Measurements from ENCODE around the gene STON2. TPM values are rescaled to one million over a fixed set of nuclear protein-coding genes. Genes with fewer than 3 reads are reported as not detected.
A peak's percentile ranks its signal among the peaks of the same experiment; 100 is the strongest.
"Not testable (repeated sequence)": the region's sequence is repeated elsewhere in the genome, so short reads cannot be mapped to it uniquely, and the experiment has no call there.

The STON2 gene
- total and polyA plus RNA-seq, 4 donors = 3.1 to 27.6 (median 15.2) TPM

- Histone ChIP-seq H3K4me1 (ENCODE audit: control insufficient read depth in 5 of 5, insufficient read depth in 5 of 5, low read length in 5 of 5) (no peaks in the 10 kb centered on the region), H3K9ac (ENCODE audit: insufficient read depth in 1 of 2, low read length in 2 of 2) (no peak overlapping the region), H3K9me3 (ENCODE audit: control insufficient read depth in 4 of 4, insufficient read depth in 3 of 4, low read length in 3 of 4) (no peaks in the 10 kb centered on the region), H3K36me3 (ENCODE audit: control insufficient read depth in 4 of 4, insufficient read depth in 4 of 4, low read length in 4 of 4) (no peaks in the 10 kb centered on the region), H3K27ac (ENCODE audit: low read depth in 1 of 2, low read length in 1 of 2) (no peak overlapping the region), H3K27me3 (ENCODE audit: control insufficient read depth in 3 of 3, insufficient read depth in 3 of 3, low read length in 2 of 3) (no peaks in the 10 kb centered on the region), H3K4me3 (no peak overlapping the region)
- WGBS, 2 donors = 90% methylated on average over 1 of the region's 1 CpG
- TF ChIP-seq, protein P1, sequence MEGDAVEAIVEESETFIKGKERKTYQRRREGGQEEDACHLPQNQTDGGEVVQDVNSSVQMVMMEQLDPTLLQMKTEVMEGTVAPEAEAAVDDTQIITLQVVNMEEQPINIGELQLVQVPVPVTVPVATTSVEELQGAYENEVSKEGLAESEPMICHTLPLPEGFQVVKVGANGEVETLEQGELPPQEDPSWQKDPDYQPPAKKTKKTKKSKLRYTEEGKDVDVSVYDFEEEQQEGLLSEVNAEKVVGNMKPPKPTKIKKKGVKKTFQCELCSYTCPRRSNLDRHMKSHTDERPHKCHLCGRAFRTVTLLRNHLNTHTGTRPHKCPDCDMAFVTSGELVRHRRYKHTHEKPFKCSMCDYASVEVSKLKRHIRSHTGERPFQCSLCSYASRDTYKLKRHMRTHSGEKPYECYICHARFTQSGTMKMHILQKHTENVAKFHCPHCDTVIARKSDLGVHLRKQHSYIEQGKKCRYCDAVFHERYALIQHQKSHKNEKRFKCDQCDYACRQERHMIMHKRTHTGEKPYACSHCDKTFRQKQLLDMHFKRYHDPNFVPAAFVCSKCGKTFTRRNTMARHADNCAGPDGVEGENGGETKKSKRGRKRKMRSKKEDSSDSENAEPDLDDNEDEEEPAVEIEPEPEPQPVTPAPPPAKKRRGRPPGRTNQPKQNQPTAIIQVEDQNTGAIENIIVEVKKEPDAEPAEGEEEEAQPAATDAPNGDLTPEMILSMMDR (IDR thresholded peaks at IDR 0.05; ENCODE audit: control extremely low read depth, extremely low read depth) = no peak
- ATAC-seq (ENCODE audit: insufficient read depth, low FRiP score) (no peak), DNase-seq (no peak)
Measured at GRCh38 chr14:81385419-81385818, 14.7 kb downstream of the STON2 start.

DNA sequence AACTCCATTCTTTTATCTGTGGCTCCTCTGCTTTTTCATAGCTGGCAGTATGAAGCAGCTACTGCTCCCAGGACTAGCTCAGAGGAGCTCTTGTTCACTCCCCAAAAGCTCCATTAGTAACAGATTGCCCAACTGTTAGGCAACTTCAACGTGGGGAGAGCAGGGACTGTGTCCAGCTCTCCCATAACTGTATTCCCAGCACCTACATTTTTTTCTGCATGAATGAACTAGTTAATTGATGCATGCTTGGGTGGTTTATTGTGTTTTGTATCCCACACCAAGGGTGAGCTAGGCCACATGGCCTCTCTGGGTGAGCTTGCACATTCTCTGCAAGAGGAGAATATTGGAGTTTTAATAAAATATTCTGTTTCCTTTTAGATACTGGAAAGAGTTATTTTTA is 15.2 kb downstream of the STON2 start:
- H3K9ac ChIP-seq (ENCODE audit: insufficient read depth in 1 of 2, low read length in 2 of 2) = no peak overlapping the region
- H3K27ac ChIP-seq (ENCODE audit: low read depth in 1 of 2, low read length in 1 of 2) = no peak overlapping the region
- H3K4me3 ChIP-seq = no peak overlapping the region
- TF ChIP-seq, protein P1 (IDR thresholded peaks at IDR 0.05; ENCODE audit: control extremely low read depth, extremely low read depth) = no peak
- no peaks in the 10 kb centered on the region for H3K9me3 ChIP-seq (ENCODE audit: control insufficient read depth in 4 of 4, insufficient read depth in 3 of 4, low read length in 3 of 4)
- H3K27me3 ChIP-seq (ENCODE audit: control insufficient read depth in 3 of 3, insufficient read depth in 3 of 3, low read length in 2 of 3) = no peaks in the 10 kb centered on the region
- 29 to 31% methylated on average over 1 of the region's 1 CpG for WGBS, 2 donors
- H3K36me3 ChIP-seq (ENCODE audit: control insufficient read depth in 4 of 4, insufficient read depth in 4 of 4, low read length in 4 of 4) = no peaks in the 10 kb centered on the region
- ATAC-seq (ENCODE audit: insufficient read depth, low FRiP score) (peak; percentile 58), DNase-seq (no peak)
- H3K4me1 ChIP-seq (ENCODE audit: control insufficient read depth in 5 of 5, insufficient read depth in 5 of 5, low read length in 5 of 5) = no peaks in the 10 kb centered on the region

- WGBS, 2 donors = 84 to 85% methylated on average over 8 of the region's 8 CpGs
- no peak overlapping the region for H3K9ac ChIP-seq (ENCODE audit: insufficient read depth in 1 of 2, low read length in 2 of 2)
- ATAC-seq (ENCODE audit: insufficient read depth, low FRiP score) (no peak), DNase-seq (no peak)
- TF ChIP-seq, protein P1 (IDR thresholded peaks at IDR 0.05; ENCODE audit: control extremely low read depth, extremely low read depth) = no peak
- H3K36me3 ChIP-seq (ENCODE audit: control insufficient read depth in 4 of 4, insufficient read depth in 4 of 4, low read length in 4 of 4) = no peaks in the 10 kb centered on the region
- H3K27ac ChIP-seq (ENCODE audit: low read depth in 1 of 2, low read length in 1 of 2) = no peak overlapping the region
- no peaks in the 10 kb centered on the region for H3K4me1 ChIP-seq (ENCODE audit: control insufficient read depth in 5 of 5, insufficient read depth in 5 of 5, low read length in 5 of 5)
- no peaks in the 10 kb centered on the region for H3K9me3 ChIP-seq (ENCODE audit: control insufficient read depth in 4 of 4, insufficient read depth in 3 of 4, low read length in 3 of 4)
- H3K4me3 ChIP-seq = no peak overlapping the region
- no peaks in the 10 kb centered on the region for H3K27me3 ChIP-seq (ENCODE audit: control insufficient read depth in 3 of 3, insufficient read depth in 3 of 3, low read length in 2 of 3)
Measured at GRCh38 chr14:81382517-81383225, 17.5 kb downstream of the STON2 start.

- ATAC-seq (ENCODE audit: insufficient read depth, low FRiP score); H3K9ac ChIP-seq (ENCODE audit: insufficient read depth in 1 of 2, low read length in 2 of 2); H3K4me3 ChIP-seq; DNase-seq; H3K9me3 ChIP-seq (ENCODE audit: control insufficient read depth in 4 of 4, insufficient read depth in 3 of 4, low read length in 3 of 4); H3K27me3 ChIP-seq (ENCODE audit: control insufficient read depth in 3 of 3, insufficient read depth in 3 of 3, low read length in 2 of 3); H3K36me3 ChIP-seq (ENCODE audit: control insufficient read depth in 4 of 4, insufficient read depth in 4 of 4, low read length in 4 of 4); H3K4me1 ChIP-seq (ENCODE audit: control insufficient read depth in 5 of 5, insufficient read depth in 5 of 5, low read length in 5 of 5); H3K27ac ChIP-seq (ENCODE audit: low read depth in 1 of 2, low read length in 1 of 2): not testable (repeated sequence)
- 74 to 83% methylated on average over 2 of the region's 2 CpGs for WGBS, 2 donors
Measured at GRCh38 chr14:81380009-81380408, 20.1 kb downstream of the STON2 start.
